ENCODE results near the gene TEKT3.

DNA sequence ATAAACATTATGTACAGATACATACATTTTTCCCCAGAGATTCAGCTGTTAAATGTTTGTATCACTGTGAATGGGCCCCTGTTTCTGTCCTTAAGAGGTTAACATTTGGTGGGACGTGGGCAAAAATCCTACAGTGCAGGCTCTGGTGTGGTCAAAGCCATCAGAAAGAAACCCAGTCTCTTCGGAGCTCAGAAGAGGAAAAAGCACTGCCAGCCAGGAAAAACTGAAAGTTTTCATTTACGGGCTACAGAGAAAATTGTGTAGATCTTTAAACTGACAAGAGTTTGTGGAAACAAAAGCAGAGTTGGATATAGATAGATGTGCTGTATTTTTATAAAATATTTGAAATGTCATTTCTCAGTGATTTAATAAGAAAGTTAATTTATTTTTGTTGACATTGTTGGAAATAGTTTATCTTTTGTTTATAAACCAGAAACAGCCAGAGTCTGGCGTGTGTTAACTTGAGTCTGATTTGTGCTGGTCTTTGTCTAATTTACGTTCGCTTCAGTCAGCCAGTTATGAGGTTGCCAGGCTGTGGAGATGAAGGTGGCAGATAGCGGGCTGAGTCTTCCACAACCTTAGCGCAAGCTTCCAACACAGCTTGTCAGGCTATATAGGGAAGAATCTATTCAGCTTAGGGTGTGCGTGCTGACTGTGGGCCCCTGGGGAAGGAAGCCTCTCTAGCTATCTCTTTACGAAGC, 9.5 kb upstream of the TEKT3 start:
- TF ChIP-seq, protein P1, sequence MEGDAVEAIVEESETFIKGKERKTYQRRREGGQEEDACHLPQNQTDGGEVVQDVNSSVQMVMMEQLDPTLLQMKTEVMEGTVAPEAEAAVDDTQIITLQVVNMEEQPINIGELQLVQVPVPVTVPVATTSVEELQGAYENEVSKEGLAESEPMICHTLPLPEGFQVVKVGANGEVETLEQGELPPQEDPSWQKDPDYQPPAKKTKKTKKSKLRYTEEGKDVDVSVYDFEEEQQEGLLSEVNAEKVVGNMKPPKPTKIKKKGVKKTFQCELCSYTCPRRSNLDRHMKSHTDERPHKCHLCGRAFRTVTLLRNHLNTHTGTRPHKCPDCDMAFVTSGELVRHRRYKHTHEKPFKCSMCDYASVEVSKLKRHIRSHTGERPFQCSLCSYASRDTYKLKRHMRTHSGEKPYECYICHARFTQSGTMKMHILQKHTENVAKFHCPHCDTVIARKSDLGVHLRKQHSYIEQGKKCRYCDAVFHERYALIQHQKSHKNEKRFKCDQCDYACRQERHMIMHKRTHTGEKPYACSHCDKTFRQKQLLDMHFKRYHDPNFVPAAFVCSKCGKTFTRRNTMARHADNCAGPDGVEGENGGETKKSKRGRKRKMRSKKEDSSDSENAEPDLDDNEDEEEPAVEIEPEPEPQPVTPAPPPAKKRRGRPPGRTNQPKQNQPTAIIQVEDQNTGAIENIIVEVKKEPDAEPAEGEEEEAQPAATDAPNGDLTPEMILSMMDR (IDR thresholded peaks at IDR 0.05 in 4 of 5, conservative IDR thresholded peaks at IDR 0.05 in 1 of 5) = no peak
- TF ChIP-seq POLR2A (IDR thresholded peaks at IDR 0.05) = no peak

Measured in gastrocnemius medialis (tissue), 4 donors.